Activated T-helper 1 cell treated with Interleukin-2 at 50 U/mL for 16 hours (primary cell): ENCODE results near the gene SLC28A1.
"Not testable (repeated sequence)": the region's sequence is repeated elsewhere in the genome, so short reads cannot be mapped to it uniquely, and the experiment has no call there.

Experiments
- DNase-seq: peaks from one replicate; pipeline ENCODE4 v3.0.0-alpha.2; 2020; ENCODE audit warnings: low read depth

The SLC28A1 gene

GRCh38 chr15:84910928-84911623, 26.6 kb downstream of the SLC28A1 start:
- DNase-seq = no peak

- DNase-seq = no peak
Measured at GRCh38 chr15:84911879-84912660, 27.6 kb downstream of the SLC28A1 start.

GRCh38 chr15:84913360-84913723, 28.9 kb downstream of the SLC28A1 start:
- DNase-seq = no peak

GRCh38 chr15:84914351-84914750, 29.9 kb downstream of the SLC28A1 start:
- DNase-seq = no peak

GRCh38 chr15:84914909-84915605, 30.6 kb downstream of the SLC28A1 start:
- DNase-seq = no peak

- DNase-seq = no peak
Measured at GRCh38 chr15:84915606-84915958, 31.1 kb downstream of the SLC28A1 start.

GRCh38 chr15:84917452-84917851, 33.0 kb downstream of the SLC28A1 start:
- no peak for DNase-seq

- DNase-seq = no peak
Measured at GRCh38 chr15:84919106-84919667, 34.7 kb downstream of the SLC28A1 start.

- DNase-seq = no peak
Measured at GRCh38 chr15:84921121-84921520, 36.7 kb downstream of the SLC28A1 start.

GRCh38 chr15:84922530-84922929, 38.1 kb downstream of the SLC28A1 start:
- no peak for DNase-seq

GRCh38 chr15:84924077-84924731, 39.7 kb downstream of the SLC28A1 start:
- no peak for DNase-seq

GRCh38 chr15:84924821-84925569, 40.5 kb downstream of the SLC28A1 start:
- not testable (repeated sequence) for DNase-seq

GRCh38 chr15:84925906-84926305, 41.4 kb downstream of the SLC28A1 start:
- no peak for DNase-seq

GRCh38 chr15:84926491-84927230, 42.2 kb downstream of the SLC28A1 start:
- DNase-seq = no peak

- no peak for DNase-seq
Measured at GRCh38 chr15:84928843-84929168, 44.3 kb downstream of the SLC28A1 start.

GRCh38 chr15:84929795-84930603, 45.5 kb downstream of the SLC28A1 start:
- DNase-seq = no peak

GRCh38 chr15:84934942-84935729, 50.7 kb downstream of the SLC28A1 start:
- no peak for DNase-seq

- no peak for DNase-seq
Measured at GRCh38 chr15:84937144-84937543, 52.7 kb downstream of the SLC28A1 start.

- DNase-seq = no peak
Measured at GRCh38 chr15:84938726-84939125, 54.3 kb downstream of the SLC28A1 start.
